Spleen (tissue), 7 donors: ENCODE results near the gene BBLN.

Experiments used
- POLR2A ChIP-seq, 3 donors: fragments of 450-650 bp; IDR thresholded peaks; one replicate each; pipeline ENCODE4 v1.5.1; 2017; ENCODE audit warnings: antibody characterized with exemption in 3 of 3, mild to moderate bottlenecking in 1 of 3
- TF ChIP-seq, protein P1 (sequence below), 11 experiments: fragments of 200-600 bp in 7 of 11; fragments of 450-650 bp in 4 of 11; sonication (generic) in 4 of 11; IDR thresholded peaks in 8 of 11; conservative IDR thresholded peaks in 3 of 11; 1 replicate in 7 of 11; 2 replicates in 4 of 11; pipeline versions ENCODE4 v1.4.0 to v1.8.0; 2016 to 2021; ENCODE audit warnings: antibody characterized with exemption in 11 of 11, inconsistent platforms in 4 of 11, mild to moderate bottlenecking in 1 of 11
- donor health status: DM: no; HTN: no; CAD: no; lungs with moderate emphysema.
- donor health status: DM: no; HTN: no; CAD: no.
- donor health status: DM: no; HTN: no; CAD: no.

DNA sequence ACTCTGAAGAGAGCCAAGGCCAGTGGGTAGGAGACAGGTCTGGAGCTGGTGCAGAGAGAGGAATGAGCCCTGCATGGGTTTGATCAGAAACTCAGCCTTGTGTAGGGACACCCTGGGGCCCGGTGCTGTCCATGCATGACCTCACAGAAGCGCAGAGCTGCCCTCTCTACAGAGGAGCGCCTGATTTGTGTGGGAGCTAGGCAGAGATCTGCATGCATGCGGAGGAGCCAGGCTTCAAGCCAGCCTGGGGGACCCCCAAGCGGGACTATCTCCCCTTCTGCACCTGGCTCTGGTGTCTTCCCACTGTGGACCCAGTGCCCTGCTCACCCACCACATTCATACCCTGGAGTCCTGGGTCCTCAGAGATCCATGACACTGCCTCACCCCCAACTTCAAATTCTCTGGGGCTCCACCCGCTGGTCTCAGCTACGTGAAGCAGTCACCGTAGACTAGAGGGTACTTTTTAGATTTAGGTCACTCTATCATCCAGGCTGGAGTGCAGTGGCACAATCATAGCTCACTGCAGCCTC is 13.4 kb upstream of the BBLN start:
- TF ChIP-seq, protein P1, sequence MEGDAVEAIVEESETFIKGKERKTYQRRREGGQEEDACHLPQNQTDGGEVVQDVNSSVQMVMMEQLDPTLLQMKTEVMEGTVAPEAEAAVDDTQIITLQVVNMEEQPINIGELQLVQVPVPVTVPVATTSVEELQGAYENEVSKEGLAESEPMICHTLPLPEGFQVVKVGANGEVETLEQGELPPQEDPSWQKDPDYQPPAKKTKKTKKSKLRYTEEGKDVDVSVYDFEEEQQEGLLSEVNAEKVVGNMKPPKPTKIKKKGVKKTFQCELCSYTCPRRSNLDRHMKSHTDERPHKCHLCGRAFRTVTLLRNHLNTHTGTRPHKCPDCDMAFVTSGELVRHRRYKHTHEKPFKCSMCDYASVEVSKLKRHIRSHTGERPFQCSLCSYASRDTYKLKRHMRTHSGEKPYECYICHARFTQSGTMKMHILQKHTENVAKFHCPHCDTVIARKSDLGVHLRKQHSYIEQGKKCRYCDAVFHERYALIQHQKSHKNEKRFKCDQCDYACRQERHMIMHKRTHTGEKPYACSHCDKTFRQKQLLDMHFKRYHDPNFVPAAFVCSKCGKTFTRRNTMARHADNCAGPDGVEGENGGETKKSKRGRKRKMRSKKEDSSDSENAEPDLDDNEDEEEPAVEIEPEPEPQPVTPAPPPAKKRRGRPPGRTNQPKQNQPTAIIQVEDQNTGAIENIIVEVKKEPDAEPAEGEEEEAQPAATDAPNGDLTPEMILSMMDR (IDR thresholded peaks at IDR 0.05 in 8 of 11, conservative IDR thresholded peaks at IDR 0.05 in 3 of 11) = no peak
- no peak for TF ChIP-seq POLR2A (IDR thresholded peaks at IDR 0.05)
